IMR-90 (cell line): ENCODE data around the gene BCL11B. TPM values are rescaled to one million over a fixed set of nuclear protein-coding genes. Genes with fewer than 3 reads are reported as not detected.

Experiments
- ATAC-seq: fragments of 200-7000 bp; cut with Tn5 transposase; 2 replicates; pipeline ENCODE4 v1.9.1; 2020; ENCODE audit warnings: low read depth, mild to moderate bottlenecking, moderate library complexity
- BruUV-seq: library from RNA; stranded (reverse); fragments of 400-500 nt; replicated peaks from 2 replicates; lab custom pipeline; 2021; lab: Mats Ljungman, UMichigan
- CTCF ChIA-PET: fragments of 300-600 bp; formaldehyde crosslinking; extraction: SDS; loops from one replicate; lab custom pipeline; 2021; ENCODE audit warnings: antibody characterized with exemption; lab: Yijun Ruan, JAX
- POLR2A ChIA-PET: fragments of 300-600 bp; sonication (Branson Sonifier 250); formaldehyde crosslinking; loops from one replicate; lab custom pipeline; 2022; ENCODE audit warnings: antibody characterized with exemption; ENCODE audit not compliant: unreplicated experiment; lab: Charles Lee
- DNase-seq: peaks from one replicate; pipeline ENCODE4 v3.0.0; 2013
- H2AFZ ChIP-seq: replicated peaks from 2 replicates; pipeline ENCODE3; 2013; ENCODE audit warnings: low read length, mild to moderate bottlenecking; ENCODE audit not compliant: poor library complexity
- H2AK5ac ChIP-seq: 2 replicates; pipeline ENCODE4 v1.6.1; 2013; ENCODE audit warnings: low read depth, low read length, inconsistent platforms
- H2AK9ac ChIP-seq: replicated peaks from 2 replicates; pipeline ENCODE3; 2013; ENCODE audit warnings: mild to moderate bottlenecking, low read depth, low read length, moderate library complexity; ENCODE audit not compliant: poor library complexity
- H2BK120ac ChIP-seq: 2 replicates; pipeline ENCODE4 v1.6.1; 2013; ENCODE audit warnings: low read depth, low read length, inconsistent platforms
- H2BK15ac ChIP-seq: 3 replicates; pipeline ENCODE4 v1.6.1; 2013; ENCODE audit warnings: low read depth, low read length, inconsistent platforms
- H2BK20ac ChIP-seq: 2 replicates; pipeline ENCODE4 v1.6.1; 2013; ENCODE audit warnings: low read depth, mild to moderate bottlenecking, inconsistent platforms, low read length, moderate library complexity
- H2BK5ac ChIP-seq: 2 replicates; pipeline ENCODE4 v1.6.1; 2013; ENCODE audit warnings: mild to moderate bottlenecking, low read depth, low read length, inconsistent platforms; ENCODE audit not compliant: poor library complexity, severe bottlenecking
- H3K14ac ChIP-seq: replicated peaks from 2 replicates; pipeline ENCODE4 v1.6.1; 2013; ENCODE audit warnings: low read depth, low read length, inconsistent platforms
- H3K18ac ChIP-seq: 2 replicates; pipeline ENCODE4 v1.6.1; 2013; ENCODE audit warnings: low read depth, low read length, control low read depth
- H3K23ac ChIP-seq: 2 replicates; pipeline ENCODE4 v1.6.1; 2013; ENCODE audit warnings: low read depth, low read length, inconsistent platforms
- H3K27ac ChIP-seq: 2 replicates; pipeline ENCODE4 v1.5.1; 2013; ENCODE audit warnings: mild to moderate bottlenecking, control low read depth, low read length; ENCODE audit not compliant: insufficient read depth
- H3K27me3 ChIP-seq: 2 replicates; pipeline ENCODE4 v1.6.1; 2013; ENCODE audit warnings: low read length; ENCODE audit not compliant: control insufficient read depth, insufficient read depth
- H3K36me3 ChIP-seq: 2 replicates; pipeline ENCODE4 v1.6.1; 2013; ENCODE audit warnings: low read length, mixed read lengths; ENCODE audit not compliant: control insufficient read depth, insufficient read depth
- H3K4ac ChIP-seq: 2 replicates; pipeline ENCODE4 v1.6.1; 2013; ENCODE audit warnings: low read depth, low read length, inconsistent platforms
- H3K4me1 ChIP-seq: 2 replicates; pipeline ENCODE4 v1.6.1; 2013; ENCODE audit warnings: low read length, mixed read lengths; ENCODE audit not compliant: control insufficient read depth, insufficient read depth
- H3K4me2 ChIP-seq: 2 replicates; pipeline ENCODE4 v1.6.1; 2013; ENCODE audit warnings: low read depth, mild to moderate bottlenecking, control low read depth, low read length, moderate library complexity
- H3K4me3 ChIP-seq: 2 replicates; pipeline ENCODE4 v1.5.1; 2013; ENCODE audit warnings: low read depth, mild to moderate bottlenecking, control low read depth, low read length, moderate library complexity; ENCODE audit not compliant: insufficient read depth
- H3K56ac ChIP-seq: 2 replicates; pipeline ENCODE4 v1.6.1; 2013; ENCODE audit warnings: low read length, inconsistent platforms; ENCODE audit not compliant: insufficient read depth; ENCODE audit errors: extremely low read depth
- H3K79me1 ChIP-seq, 2 experiments: 2 replicates each; pipeline ENCODE4 v1.6.1; 2013; ENCODE audit warnings: low read length in 2 of 2, inconsistent platforms in 1 of 2, low read depth in 1 of 2
- H3K9ac ChIP-seq: 2 replicates; pipeline ENCODE4 v1.6.1; 2013; ENCODE audit warnings: low read depth, low read length, control low read depth
- H3K9me1 ChIP-seq: 2 replicates; pipeline ENCODE4 v1.6.1; 2013; ENCODE audit warnings: low read length, inconsistent platforms; ENCODE audit not compliant: insufficient read depth
- H3K9me3 ChIP-seq: 2 replicates; pipeline ENCODE4 v1.6.1; 2013; ENCODE audit warnings: low read length; ENCODE audit not compliant: control insufficient read depth, insufficient read depth
- H4K20me1 ChIP-seq: 2 replicates; pipeline ENCODE4 v1.6.1; 2013; ENCODE audit warnings: low read length, inconsistent platforms; ENCODE audit not compliant: insufficient read depth
- H4K5ac ChIP-seq: 2 replicates; pipeline ENCODE4 v1.6.1; 2013; ENCODE audit warnings: mild to moderate bottlenecking, low read depth, low read length, control low read depth
- H4K8ac ChIP-seq, 2 experiments: 2 replicates each; pipeline ENCODE4 v1.6.1; 2013; ENCODE audit warnings: low read depth in 2 of 2, low read length in 2 of 2, control low read depth in 1 of 2, inconsistent platforms in 1 of 2
- H4K91ac ChIP-seq: 2 replicates; pipeline ENCODE4 v1.6.1; 2013; ENCODE audit warnings: low read depth, low read length, inconsistent platforms; ENCODE audit not compliant: insufficient read depth
- BHLHE40 ChIP-seq: fragments of 150-350 bp; IDR thresholded peaks from 2 replicates; pipeline ENCODE4 v1.6.1; 2016; ENCODE audit warnings: mild to moderate bottlenecking, low read depth, low read length
- CTCF ChIP-seq: conservative IDR thresholded peaks from 2 replicates; pipeline ENCODE4 v1.5.1; 2012; ENCODE audit warnings: mild to moderate bottlenecking, low read depth, low read length, improper control_type of control experiment
- FOS ChIP-seq: fragments of 150-350 bp; IDR thresholded peaks from 2 replicates; pipeline ENCODE4 v1.6.1; 2016; ENCODE audit warnings: low read depth, low read length
- MAFK ChIP-seq: IDR thresholded peaks from 2 replicates; pipeline ENCODE4 v1.6.1; 2012; ENCODE audit warnings: low read depth, low read length, improper control_type of control experiment
- MXI1 ChIP-seq: IDR thresholded peaks from 2 replicates; pipeline ENCODE4 v1.6.1; 2012; ENCODE audit warnings: low read depth, mild to moderate bottlenecking, low read length, moderate library complexity, borderline replicate concordance
- RCOR1 ChIP-seq: IDR thresholded peaks from 2 replicates; pipeline ENCODE4 v1.6.1; 2012; ENCODE audit warnings: mild to moderate bottlenecking, low read length, improper control_type of control experiment; ENCODE audit not compliant: insufficient replicate concordance
- SMC3 ChIP-seq: fragments of 150-350 bp; IDR thresholded peaks from 2 replicates; pipeline ENCODE4 v1.6.1; 2016; ENCODE audit warnings: low read depth, mild to moderate bottlenecking, antibody characterized with exemption, low read length, moderate library complexity
- USF2 ChIP-seq: fragments of 150-350 bp; IDR thresholded peaks from 2 replicates; pipeline ENCODE4 v1.6.1; 2017; ENCODE audit warnings: mild to moderate bottlenecking, antibody characterized with exemption, low read length, low read depth
- WGBS, 2 experiments: methylation state at CpG; one replicate each; pipeline versions ENCODE4 v1.1.5 to v1.1.7; 2013; ENCODE audit warnings: missing lambda C conversion rate in 2 of 2; ENCODE audit not compliant: insufficient read length in 1 of 2; ENCODE audit errors: extremely low coverage in 2 of 2; 5-methylcytosine and 5-hydroxymethylcytosine counted together
- dilution Hi-C: fragments of 300-500 bp; cut with HindIII; formaldehyde crosslinking; loops from one replicate; pipeline ENCODE4 v1.14.3; 2018; ENCODE audit warnings: low sequenced_read_pairs; ENCODE audit not compliant: unreplicated experiment
- in situ Hi-C: fragments of 300-500 bp; cut with MboI; formaldehyde crosslinking; loops from 3 replicates; pipeline ENCODE4 v1.14.3; 2019; ENCODE audit warnings: low sequenced_read_pairs, inconsistent platforms, mixed read lengths
- intact Hi-C: fragments of 100-400 bp; cut with micrococcal nuclease; formaldehyde crosslinking; loops from 2 replicates; pipeline ENCODE4 v1.10.0; 2022
- polyA plus RNA-seq, 3 experiments: library from polyadenylated mRNA; depleted of rRNA; stranded (reverse); fragments of >200 nt; gene quantifications; 2 replicates each; pipeline ENCODE4 v1.2.3, GENCODE V29; 2012; ENCODE audit warnings: low replicate concordance in 1 of 3
- total RNA-seq: library from RNA; depleted of rRNA; stranded (reverse); fragments of >200 nt; gene quantifications from 2 replicates; pipeline ENCODE4 v1.2.3, GENCODE V29; 2012

Gene BCL11B
- total and polyA plus RNA-seq, 2 of the 4 experiments (the other 2 are of a cell fraction) = under 0.01 TPM; not detected in 1

GRCh38 chr14:99121319-99121875 lies 150.6 kb downstream of the BCL11B start:
- Histone ChIP-seq H3K4me2 (no peak overlapping the region), H3K79me1 (no peaks in the 10 kb centered on the region), H2AK5ac (no peak overlapping the region), H3K23ac (no peak overlapping the region), H3K56ac (no peak overlapping the region), H2AFZ (no peak overlapping the region), H4K20me1 (no peaks in the 10 kb centered on the region), H3K14ac (no peak overlapping the region), H3K18ac (no peak overlapping the region), H3K9me1 (no peaks in the 10 kb centered on the region), H3K4me1 (no peaks in the 10 kb centered on the region), H4K5ac (no peak overlapping the region), H3K9me3 (peaks cover 56% of the 10 kb centered on the region), H2BK120ac (no peak overlapping the region), H2AK9ac (no peak overlapping the region), H2BK20ac (no peak overlapping the region), H2BK15ac (no peak overlapping the region), H3K4me3 (no peak overlapping the region), H3K9ac (no peak overlapping the region), H4K8ac (no peak overlapping the region), H3K36me3 (no peaks in the 10 kb centered on the region), H2BK5ac (no peak overlapping the region), H4K91ac (no peak overlapping the region), H3K27ac (no peak overlapping the region), H3K4ac (no peak overlapping the region), H3K27me3 (no peaks in the 10 kb centered on the region)
- ATAC-seq (no peak), DNase-seq (no peak)
- no TSS peak for BruUV-seq
- dilution Hi-C loops = no loop called here
- 66% methylated on average over 10 of the region's 13 CpGs; no CpG with 5 or more reads in 1 of the 2 experiments for WGBS, 2 experiments
- intact Hi-C loops = no loop called here
- in situ Hi-C loops = no loop called here
- POLR2A ChIA-PET = no interaction called here
- TF ChIP-seq MAFK (no peak), USF2 (no peak), CTCF (no peak), BHLHE40 (no peak), FOS (no peak), RCOR1 (no peak), MXI1 (no peak), SMC3 (no peak)
- CTCF ChIA-PET = no interaction called here
